ENCODE results near the gene GDF11. TPM values are rescaled to one million over a fixed set of nuclear protein-coding genes. Genes with fewer than 3 reads are reported as not detected.
A peak's percentile ranks its signal among the peaks of the same experiment; 100 is the strongest.

GDF11 gene
- total and polyA plus RNA-seq, 2 of the 4 experiments (the other 2 are of a cell fraction) = 2.7 to 12.9 TPM

DNA sequence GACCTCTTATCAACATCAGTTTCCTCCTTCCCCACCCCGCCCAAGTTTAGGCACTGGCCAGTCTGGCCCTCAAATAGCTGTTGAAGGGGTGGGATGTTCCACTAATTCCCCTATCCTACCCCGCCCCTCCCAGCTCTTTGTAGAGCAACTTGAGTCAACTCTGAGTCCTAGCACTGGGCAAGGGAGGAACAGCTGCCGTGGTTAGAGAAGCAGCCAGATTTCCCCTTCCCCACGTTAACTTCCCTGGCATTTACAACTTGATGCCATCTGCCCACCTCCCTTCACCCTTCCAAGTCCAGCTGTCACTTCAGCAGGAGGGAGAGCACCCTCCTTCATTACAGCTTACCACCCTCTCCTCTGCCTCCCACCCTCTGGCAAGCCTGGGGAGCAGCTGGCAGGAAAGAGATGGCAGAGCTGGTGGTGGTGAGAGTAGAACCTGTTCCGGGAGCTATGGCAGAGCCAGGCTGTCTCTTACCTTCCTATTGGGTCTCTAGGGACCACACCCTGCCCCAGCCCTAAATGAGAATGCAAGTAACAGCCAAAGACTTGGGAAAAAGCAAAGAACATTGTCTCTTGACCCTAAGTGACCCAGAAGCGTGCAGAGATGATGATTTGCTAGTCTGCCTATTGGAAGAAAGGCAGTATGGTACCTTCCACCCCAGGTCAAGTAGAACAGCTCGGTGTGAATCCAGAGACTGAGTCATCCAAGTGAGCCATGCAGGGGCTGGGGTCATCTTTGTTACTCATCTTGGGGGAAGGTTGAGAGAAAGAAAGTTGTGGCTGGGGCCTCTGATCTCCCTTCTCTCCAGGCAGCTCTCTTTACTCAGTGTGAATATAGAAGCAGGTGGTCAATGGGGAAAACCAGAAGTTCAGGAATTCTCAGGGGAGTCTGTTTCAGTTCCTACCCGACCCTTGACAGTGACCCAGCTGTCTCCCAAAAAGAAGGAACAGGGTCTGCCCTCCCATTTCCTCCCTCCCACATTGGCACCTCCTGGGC, 25.6 kb upstream of the GDF11 start:
- no TSS peak for BruUV-seq (replicated peaks)
- peaks cover 42% of the 10 kb centered on the region for H3K4me1 ChIP-seq (ENCODE audit: control insufficient read depth, insufficient read depth, low read length)
- peak; percentile 86 for DNase-seq

More for the DNA sequence above, 25.6 kb upstream of the GDF11 start:
- ChIA-PET POLR2A (ENCODE audit: unreplicated experiment) (no interaction called here), CTCF (no interaction called here)
- Histone ChIP-seq H3K23ac (ENCODE audit: low read depth, low read length) (peak overlapping the region; percentile 80), H2AK9ac (replicated peaks; ENCODE audit: low read depth, low read length, poor library complexity) (peak overlapping the region; percentile 78), H3K79me1 (ENCODE audit: low read depth in 1 of 2, low read length in 2 of 2) (peaks cover 17 to 53% of the 10 kb centered on the region in 2 experiments), H2BK15ac (ENCODE audit: low read depth, low read length) (peak overlapping the region; percentile 47; the same call in 1 of the 3 replicates), H2BK20ac (ENCODE audit: low read depth, low read length) (0 out of 2 replicates have a peak overlapping the region, but pooled peaks have one; percentile 26), H2AFZ (replicated peaks; ENCODE audit: low read length, poor library complexity) (peak overlapping the region; percentile 65), H3K14ac (replicated peaks; ENCODE audit: low read depth, low read length) (peak overlapping the region; percentile 65), H3K4me3 (ENCODE audit: insufficient read depth, low read depth, low read length) (peak overlapping the region; percentile 78), H4K20me1 (ENCODE audit: insufficient read depth, low read length) (peaks cover 16% of the 10 kb centered on the region), H3K27me3 (ENCODE audit: control insufficient read depth, insufficient read depth, low read length) (no peaks in the 10 kb centered on the region), H3K9me3 (ENCODE audit: control insufficient read depth, insufficient read depth, low read length) (no peaks in the 10 kb centered on the region), H3K9ac (ENCODE audit: low read depth, low read length) (peak overlapping the region; percentile 70; the same call in 1 of the 2 replicates), H4K91ac (ENCODE audit: insufficient read depth, low read depth, low read length) (peak overlapping the region; percentile 78), H3K56ac (ENCODE audit: extremely low read depth, insufficient read depth, low read length) (no peak overlapping the region), H2BK120ac (ENCODE audit: low read depth, low read length) (peak overlapping the region; percentile 59), H2BK5ac (ENCODE audit: low read depth, low read length, poor library complexity, severe bottlenecking) (peak overlapping the region; percentile 71), H2AK5ac (ENCODE audit: low read depth, low read length) (peak overlapping the region; percentile 98), H3K4me2 (ENCODE audit: low read depth, low read length) (peak overlapping the region; percentile 94), H3K36me3 (ENCODE audit: control insufficient read depth, insufficient read depth, low read length) (no peaks in the 10 kb centered on the region), H4K5ac (ENCODE audit: low read depth, low read length) (peak overlapping the region; percentile 26; the same call in 1 of the 2 replicates), H3K4ac (ENCODE audit: low read depth, low read length) (peak overlapping the region; percentile 82), H3K18ac (ENCODE audit: low read depth, low read length) (peak overlapping the region; percentile 11; the same call in 1 of the 2 replicates), H3K27ac (ENCODE audit: insufficient read depth, low read length) (peak overlapping the region; percentile 38), H3K9me1 (ENCODE audit: insufficient read depth, low read length) (peaks cover 32% of the 10 kb centered on the region), H4K8ac (ENCODE audit: low read depth in 2 of 2, low read length in 2 of 2) (peak overlapping the region; percentile 83 to 95)
- 50% methylated on average over 2 of the region's 8 CpGs; no CpG with 5 or more reads in 1 of the 2 experiments for WGBS, 2 experiments (ENCODE audit: extremely low coverage in 2 of 2, insufficient read length in 1 of 2)
- TF ChIP-seq FOS (IDR thresholded peaks at IDR 0.05; ENCODE audit: low read depth, low read length) (peak; percentile 86), NFE2L2 (IDR thresholded peaks at IDR 0.05; ENCODE audit: low read depth, low read length) (no peak), CHD1 (IDR thresholded peaks at IDR 0.05; ENCODE audit: low read depth, low read length) (no peak), BHLHE40 (IDR thresholded peaks at IDR 0.05; ENCODE audit: low read depth, low read length) (peak; percentile 77), RCOR1 (IDR thresholded peaks at IDR 0.05; ENCODE audit: insufficient replicate concordance, low read length) (no peak)
- TF ChIP-seq, protein P1, sequence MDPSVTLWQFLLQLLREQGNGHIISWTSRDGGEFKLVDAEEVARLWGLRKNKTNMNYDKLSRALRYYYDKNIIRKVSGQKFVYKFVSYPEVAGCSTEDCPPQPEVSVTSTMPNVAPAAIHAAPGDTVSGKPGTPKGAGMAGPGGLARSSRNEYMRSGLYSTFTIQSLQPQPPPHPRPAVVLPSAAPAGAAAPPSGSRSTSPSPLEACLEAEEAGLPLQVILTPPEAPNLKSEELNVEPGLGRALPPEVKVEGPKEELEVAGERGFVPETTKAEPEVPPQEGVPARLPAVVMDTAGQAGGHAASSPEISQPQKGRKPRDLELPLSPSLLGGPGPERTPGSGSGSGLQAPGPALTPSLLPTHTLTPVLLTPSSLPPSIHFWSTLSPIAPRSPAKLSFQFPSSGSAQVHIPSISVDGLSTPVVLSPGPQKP (IDR thresholded peaks at IDR 0.05; ENCODE audit: borderline replicate concordance, low read depth, low read length) = no peak
- intact Hi-C loops (cut with micrococcal nuclease) = no loop called here
- dilution Hi-C loops (cut with HindIII; ENCODE audit: low sequenced_read_pairs, unreplicated experiment) = no loop called here
- no peak for ATAC-seq (ENCODE audit: low read depth)
- in situ Hi-C loops (cut with MboI; ENCODE audit: low sequenced_read_pairs) = no loop called here

Data from IMR-90 (cell line).